ENCODE data around the gene TMEM63B.

DNA sequence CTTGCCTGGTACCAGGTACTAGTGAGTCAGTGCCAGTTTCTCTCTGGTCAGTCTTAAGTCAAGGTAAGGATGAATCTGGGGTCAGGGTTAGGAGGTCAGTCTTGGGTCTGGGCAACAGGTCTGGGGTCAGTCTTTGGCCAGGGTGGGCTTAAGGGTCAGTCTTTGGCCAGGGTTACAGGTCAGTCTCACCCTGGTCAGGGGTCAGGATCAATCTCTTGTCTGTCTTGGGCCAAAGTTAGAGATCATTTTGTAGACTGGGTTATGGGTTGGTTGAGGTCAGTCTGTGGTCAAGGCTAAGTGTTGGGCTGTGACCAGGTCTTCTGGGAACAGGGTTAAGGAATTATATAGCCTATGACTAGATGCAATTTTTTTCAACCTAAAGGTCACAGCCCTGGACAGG, 18.5 kb downstream of the TMEM63B start:
- TF ChIP-seq LEF1 (IDR thresholded peaks at IDR 0.05; ENCODE audit: borderline replicate concordance) (no peak), FOXM1 (IDR thresholded peaks at IDR 0.05; ENCODE audit: borderline replicate concordance) (no peak), ELF4 (IDR thresholded peaks at IDR 0.05) (no peak), BHLHE40 (IDR thresholded peaks at IDR 0.05; ENCODE audit: borderline replicate concordance) (no peak), SUZ12 (IDR thresholded peaks at IDR 0.05) (no peak)
